A673 (cell line): ENCODE measurements around the gene LPCAT4. TPM values are rescaled to one million over a fixed set of nuclear protein-coding genes. Genes with fewer than 3 reads are reported as not detected.
"Not testable (repeated sequence)": the region's sequence is repeated elsewhere in the genome, so short reads cannot be mapped to it uniquely, and the experiment has no call there.

Source experiments
- BruUV-seq: library from RNA; stranded (reverse); fragments of 400-500 nt; replicated peaks from 2 replicates; lab custom pipeline; 2021; lab: Mats Ljungman, UMichigan
- CTCF ChIA-PET: fragments of 300-600 bp; sonication (Branson Sonifier 250); formaldehyde crosslinking; loops from one replicate; lab custom pipeline; 2022; ENCODE audit warnings: antibody characterized with exemption; lab: Charles Lee
- POLR2A ChIA-PET: fragments of 300-600 bp; sonication (Branson Sonifier 250); formaldehyde crosslinking; loops from one replicate; lab custom pipeline; 2022; ENCODE audit warnings: antibody characterized with exemption; ENCODE audit not compliant: low non-redundant PET; lab: Charles Lee
- DNase-seq: peaks from one replicate; pipeline ENCODE4 v3.0.0-alpha.2; 2015; ENCODE audit warnings: low spot score
- H3K27ac ChIP-seq: fragments of 200-600 bp; sonication (generic); 2 replicates; pipeline ENCODE4 v1.5.1; 2016; ENCODE audit warnings: mixed run types, low read depth, mild to moderate bottlenecking, mixed read lengths, antibody characterized with exemption, low read length; ENCODE audit not compliant: poor library complexity, severe bottlenecking
- H3K27me3 ChIP-seq: fragments of 200-600 bp; sonication (generic); replicated peaks from 2 replicates; pipeline ENCODE4 v1.6.1; 2017; ENCODE audit warnings: mixed run types, low read depth, mild to moderate bottlenecking, mixed read lengths, antibody characterized with exemption, low read length; ENCODE audit not compliant: insufficient read depth, poor library complexity
- H3K36me3 ChIP-seq: fragments of 200-600 bp; sonication (generic); 2 replicates; pipeline ENCODE4 v1.6.1; 2016; ENCODE audit warnings: mixed run types, mild to moderate bottlenecking, mixed read lengths, antibody characterized with exemption, low read length; ENCODE audit not compliant: insufficient read depth, poor library complexity, severe bottlenecking
- H3K4me1 ChIP-seq: fragments of 200-600 bp; sonication (generic); 2 replicates; pipeline ENCODE4 v1.6.1; 2017; ENCODE audit warnings: mixed run types, mild to moderate bottlenecking, mixed read lengths, antibody characterized with exemption, low read length; ENCODE audit not compliant: insufficient read depth, poor library complexity, severe bottlenecking
- H3K4me3 ChIP-seq: fragments of 200-600 bp; sonication (generic); 2 replicates; pipeline ENCODE4 v1.5.1; 2016; ENCODE audit warnings: low read depth, mixed run types, mild to moderate bottlenecking, mixed read lengths, low read length; ENCODE audit not compliant: poor library complexity, severe bottlenecking
- H3K9me3 ChIP-seq: fragments of 200-600 bp; sonication (generic); 2 replicates; pipeline ENCODE4 v1.6.1; 2016; ENCODE audit warnings: mixed run types, low read depth, mild to moderate bottlenecking, mixed read lengths, antibody characterized with exemption, low read length; ENCODE audit not compliant: poor library complexity, severe bottlenecking
- CTCF ChIP-seq: fragments of 300-800, 200-600 bp; sonication (generic); conservative IDR thresholded peaks from 2 replicates; pipeline ENCODE4 v1.5.1; 2017; ENCODE audit warnings: low read depth, mild to moderate bottlenecking, antibody characterized with exemption, low read length, moderate library complexity, mixed read lengths
- EZH2 ChIP-seq: fragments of 200-600 bp; sonication (generic); IDR thresholded peaks from 2 replicates; pipeline ENCODE4 v1.6.1; 2017; ENCODE audit warnings: borderline replicate concordance, low read depth, mild to moderate bottlenecking, mixed read lengths, antibody characterized with exemption, low read length; ENCODE audit not compliant: poor library complexity, severe bottlenecking
- intact Hi-C: fragments of 100-400 bp; cut with micrococcal nuclease; formaldehyde crosslinking; loops from one replicate; pipeline ENCODE4 v1.10.0; 2022; ENCODE audit not compliant: unreplicated experiment
- total RNA-seq: library from RNA; stranded (reverse); gene quantifications from 2 replicates; pipeline ENCODE4 v1.2.3, GENCODE V29; 2021

LPCAT4 gene
- total RNA-seq, 1 experiment from 2014 or later, result 37.8 TPM

- TF ChIP-seq CTCF, result no peak
- TF ChIP-seq EZH2, result no peak
- no peak overlapping the region for H3K27ac ChIP-seq
- H3K9me3 ChIP-seq, result no peaks in the 10 kb centered on the region
- ChIA-PET POLR2A (no interaction called here), CTCF (no interaction called here)
- no TSS peak for BruUV-seq
- H3K27me3 ChIP-seq, result no peaks in the 10 kb centered on the region
- intact Hi-C loops, result no loop called here
- H3K36me3 ChIP-seq, result no peaks in the 10 kb centered on the region
- no peak for DNase-seq
- no peak overlapping the region for H3K4me3 ChIP-seq
- H3K4me1 ChIP-seq, result no peaks in the 10 kb centered on the region
These were observed 9.9 kb upstream of the LPCAT4 start for GRCh38 chr15:34376856-34377255.

- H3K27me3 ChIP-seq, intact Hi-C loops, POLR2A ChIA-PET, BruUV-seq, CTCF ChIA-PET, H3K36me3 ChIP-seq, H3K27ac ChIP-seq, H3K4me1 ChIP-seq, H3K9me3 ChIP-seq, DNase-seq, H3K4me3 ChIP-seq: not testable (repeated sequence)
These were observed 8.5 kb upstream of the LPCAT4 start for GRCh38 chr15:34375541-34375940.

- Histone ChIP-seq H3K9me3 (no peaks in the 10 kb centered on the region), H3K27me3 (no peaks in the 10 kb centered on the region), H3K27ac (no peak overlapping the region), H3K4me1 (no peaks in the 10 kb centered on the region), H3K4me3 (no peak overlapping the region), H3K36me3 (no peaks in the 10 kb centered on the region)
- BruUV-seq, result no TSS peak
- intact Hi-C loops, result no loop called here
- no peak for DNase-seq
- ChIA-PET POLR2A (no interaction called here), CTCF (no interaction called here)
- TF ChIP-seq CTCF (no peak), EZH2 (no peak)
These were observed 7.8 kb upstream of the LPCAT4 start for GRCh38 chr15:34374816-34375215.

- DNase-seq, result no peak
- no peak overlapping the region for H3K4me3 ChIP-seq
- CTCF ChIA-PET, result no interaction called here
- BruUV-seq, result no TSS peak
- H3K27ac ChIP-seq, result no peak overlapping the region
- H3K36me3 ChIP-seq, result no peaks in the 10 kb centered on the region
- no peak for TF ChIP-seq CTCF
- no peak for TF ChIP-seq EZH2
- no peaks in the 10 kb centered on the region for H3K27me3 ChIP-seq
- H3K9me3 ChIP-seq, result no peaks in the 10 kb centered on the region
- POLR2A ChIA-PET, result no interaction called here
- intact Hi-C loops, result no loop called here
- no peaks in the 10 kb centered on the region for H3K4me1 ChIP-seq
These were observed 7.0 kb upstream of the LPCAT4 start for GRCh38 chr15:34373951-34374350.
